GM11168 (cell line): ENCODE results near the gene KLHL18.
"Not testable (repeated sequence)": the region's sequence is repeated elsewhere in the genome, so short reads cannot be mapped to it uniquely, and the experiment has no call there.

Source experiments
- in situ Hi-C: fragments of 300-500 bp; cut with MboI; formaldehyde crosslinking; loops from one replicate; pipeline ENCODE4 v1.12.0; 2022; ENCODE audit warnings: low sequenced_read_pairs; ENCODE audit not compliant: unreplicated experiment

KLHL18 gene

DNA sequence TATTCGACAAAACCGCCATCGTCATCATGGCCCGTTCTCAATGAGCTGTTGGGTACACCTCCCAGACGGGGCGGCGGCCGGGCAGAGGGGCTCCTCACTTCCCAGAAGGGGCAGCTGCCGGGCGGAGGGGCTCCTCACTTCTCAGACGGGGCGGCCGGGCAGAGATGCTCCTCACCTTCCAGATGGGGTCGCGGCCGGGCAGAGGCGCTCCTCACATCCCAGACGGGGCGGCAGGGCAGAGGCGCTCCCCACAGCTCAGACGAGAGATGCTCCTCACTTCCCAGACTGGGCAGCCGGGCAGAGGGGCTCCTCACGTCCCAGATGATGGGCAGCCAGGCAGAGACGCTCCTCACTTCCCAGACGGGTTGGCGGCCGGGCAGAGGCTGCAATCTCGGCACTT, 26.5 kb downstream of the KLHL18 start:
- in situ Hi-C loops: not testable (repeated sequence)

GRCh38 chr3:47310391-47310790, 27.6 kb downstream of the KLHL18 start:
- in situ Hi-C loops: no loop called here

DNA sequence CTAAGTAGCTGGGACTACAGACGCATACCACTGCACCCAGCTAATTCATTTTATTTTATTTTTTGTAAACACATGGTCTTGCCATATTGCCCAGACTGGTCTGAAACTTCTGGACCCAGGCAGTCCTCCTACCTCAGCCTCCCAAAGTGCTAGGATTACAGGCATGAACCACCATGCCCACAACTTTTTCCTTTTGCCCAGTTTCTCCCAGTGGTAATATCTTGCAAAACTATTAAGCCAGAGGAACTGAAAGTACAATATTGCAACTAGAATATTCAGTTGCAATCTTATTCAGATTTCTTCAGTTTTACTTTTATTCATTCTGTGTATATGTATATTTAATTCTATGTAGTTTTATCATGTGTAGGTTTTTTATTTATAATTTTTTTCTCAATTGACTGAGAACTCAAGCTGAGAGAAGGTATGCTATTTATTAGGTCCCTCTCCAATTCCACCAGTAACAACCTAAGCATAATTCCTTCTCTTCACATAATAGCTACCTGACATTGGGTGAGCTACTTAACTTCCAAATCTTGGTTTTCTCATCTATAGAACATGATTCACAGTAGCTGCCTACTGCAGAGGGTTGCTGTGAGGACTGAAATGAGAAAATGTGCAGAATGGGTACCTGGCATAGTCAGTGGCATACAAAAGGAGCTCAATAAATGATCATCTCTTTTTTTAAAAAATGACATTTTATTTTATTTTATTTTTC, 30.8 kb downstream of the KLHL18 start:
- in situ Hi-C loops: no loop called here

- in situ Hi-C loops: no loop called here
Observed at GRCh38 chr3:47314056-47314764, 31.5 kb downstream of the KLHL18 start.

DNA sequence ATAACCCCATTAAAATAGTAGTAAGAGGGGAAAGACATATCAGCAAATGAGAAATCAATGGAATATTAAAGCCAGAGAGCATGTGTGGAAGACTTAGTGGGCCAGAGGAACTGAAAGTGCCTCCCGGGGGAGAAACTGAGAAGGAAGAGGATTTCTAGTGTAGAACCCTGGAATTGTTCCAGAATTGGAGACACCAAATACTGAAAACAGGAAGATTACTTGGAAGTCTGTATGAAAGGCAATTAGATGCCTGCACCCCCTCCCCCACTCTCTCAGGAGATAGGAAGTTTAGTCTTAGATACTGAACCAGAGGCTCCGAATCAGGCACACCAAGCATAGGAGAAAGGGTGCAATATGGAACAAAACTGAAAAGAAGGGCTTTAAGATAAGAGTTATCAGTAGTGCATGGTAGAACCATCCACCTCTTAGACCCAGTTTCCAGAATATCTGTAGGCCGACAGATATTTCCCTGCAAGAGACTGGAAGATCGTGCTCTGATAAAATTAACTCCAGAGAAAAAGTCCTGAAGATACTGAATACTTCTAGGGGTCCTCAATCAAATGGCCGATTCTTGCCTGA, 32.4 kb downstream of the KLHL18 start:
- in situ Hi-C loops: no loop called here

DNA sequence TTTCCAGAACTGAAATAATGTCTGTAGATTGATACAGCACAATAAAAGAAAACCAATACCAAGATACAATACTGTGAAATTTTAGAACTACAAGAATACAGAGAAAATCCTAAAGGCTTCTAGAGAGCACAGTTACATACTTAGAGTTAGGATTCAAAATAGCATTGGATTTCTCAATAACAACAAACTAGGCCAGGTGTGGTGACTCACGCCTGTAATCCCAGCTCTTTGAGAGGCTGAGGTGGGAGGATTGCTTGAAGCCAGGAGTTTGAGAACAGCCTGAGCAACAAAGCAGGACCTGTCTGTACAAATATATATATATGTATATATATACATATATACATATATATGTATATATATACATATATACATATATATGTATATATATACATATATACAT, 33.4 kb downstream of the KLHL18 start:
- in situ Hi-C loops: not testable (repeated sequence)

DNA sequence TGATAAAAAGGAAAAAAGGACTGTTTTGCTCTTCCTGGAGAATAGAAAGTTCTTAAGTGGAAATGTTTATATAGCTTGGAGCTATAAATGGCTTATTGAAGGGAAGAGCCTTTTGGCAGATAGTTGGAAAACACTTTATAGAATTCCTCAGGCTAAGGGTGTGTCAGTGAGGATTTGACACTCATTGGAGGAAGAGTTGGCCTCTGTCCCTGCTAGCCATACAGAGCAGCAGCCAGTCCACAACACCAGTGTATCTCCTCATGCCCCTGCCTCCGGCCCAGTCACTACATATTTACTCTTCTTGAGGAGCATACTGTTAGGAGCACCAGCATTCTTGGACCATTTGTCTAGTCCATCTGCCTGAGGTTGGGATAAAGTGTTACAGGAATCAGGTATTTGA, 36.2 kb downstream of the KLHL18 start:
- in situ Hi-C loops: no loop called here

DNA sequence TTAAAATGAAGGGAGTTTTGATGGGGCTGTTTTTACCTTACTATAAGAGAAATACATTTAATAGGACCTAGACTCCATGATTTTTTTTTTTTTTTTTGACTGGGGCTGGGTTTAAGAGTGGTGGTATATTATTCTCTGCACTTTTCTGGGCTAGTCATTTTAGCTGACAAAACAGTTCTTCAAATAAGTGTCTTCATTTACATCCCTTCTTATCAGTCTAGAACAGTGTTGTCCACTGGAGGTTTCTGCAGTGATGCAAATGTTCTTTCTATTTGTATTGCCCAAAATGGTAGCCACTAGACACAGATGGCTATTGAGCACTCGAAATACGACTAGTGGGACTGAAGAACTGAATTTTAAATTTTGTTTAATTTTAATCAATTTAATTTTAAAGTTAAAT, 37.2 kb downstream of the KLHL18 start:
- in situ Hi-C loops: no loop called here

- in situ Hi-C loops: no loop called here
Observed at GRCh38 chr3:47323431-47324277, 40.9 kb downstream of the KLHL18 start.

DNA sequence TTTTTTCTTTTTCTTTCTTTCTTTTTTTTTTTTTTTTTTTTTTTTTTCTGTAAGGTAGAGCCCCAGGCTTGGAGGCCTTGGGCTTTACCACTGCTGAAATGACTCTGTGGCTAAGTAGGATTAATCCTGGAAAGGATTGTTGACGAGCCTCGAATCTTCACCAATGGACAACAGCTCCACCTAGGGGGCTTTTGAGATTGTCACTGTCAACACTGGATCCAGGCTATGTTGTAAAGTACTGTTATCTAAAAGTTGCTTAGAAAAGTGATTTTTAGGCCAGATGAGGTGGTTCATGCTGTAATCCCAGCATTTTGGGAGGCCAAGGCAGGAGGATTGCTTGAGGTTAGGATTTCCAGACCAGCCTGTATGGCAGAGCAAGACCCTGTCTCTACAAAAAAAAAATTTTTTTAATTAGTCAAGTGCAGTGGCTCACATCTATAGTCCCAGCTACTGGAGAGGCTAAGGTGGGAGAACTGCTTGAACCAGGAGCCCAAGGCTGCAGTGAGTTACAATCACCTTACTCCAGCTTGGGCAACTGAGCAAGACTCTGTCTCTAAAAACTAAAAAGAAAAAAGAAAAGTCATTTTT, 41.6 kb downstream of the KLHL18 start:
- in situ Hi-C loops: no loop called here

DNA sequence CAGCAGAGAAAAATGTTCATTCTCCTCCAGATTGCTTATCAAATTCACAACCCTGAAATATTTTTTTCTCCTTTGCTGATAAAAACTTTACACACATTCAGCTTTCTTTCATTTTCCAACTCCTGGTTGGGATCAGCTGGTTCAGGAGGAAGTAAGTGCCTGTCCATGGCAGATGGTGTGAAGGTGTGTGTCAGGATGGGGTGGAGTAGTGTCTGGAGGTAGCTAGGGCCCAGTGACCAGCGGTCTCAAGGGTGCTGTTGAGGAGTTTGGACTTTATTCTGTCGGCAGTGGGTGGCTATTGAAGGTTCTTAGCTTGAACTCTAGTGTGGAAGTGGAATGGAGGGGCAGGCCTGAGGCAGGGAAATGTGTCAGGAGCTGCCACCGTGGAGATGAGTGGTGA, 51.2 kb downstream of the KLHL18 start:
- in situ Hi-C loops: no loop called here

- in situ Hi-C loops: no loop called here
Observed at GRCh38 chr3:47337656-47338055, 54.9 kb downstream of the KLHL18 start.

DNA sequence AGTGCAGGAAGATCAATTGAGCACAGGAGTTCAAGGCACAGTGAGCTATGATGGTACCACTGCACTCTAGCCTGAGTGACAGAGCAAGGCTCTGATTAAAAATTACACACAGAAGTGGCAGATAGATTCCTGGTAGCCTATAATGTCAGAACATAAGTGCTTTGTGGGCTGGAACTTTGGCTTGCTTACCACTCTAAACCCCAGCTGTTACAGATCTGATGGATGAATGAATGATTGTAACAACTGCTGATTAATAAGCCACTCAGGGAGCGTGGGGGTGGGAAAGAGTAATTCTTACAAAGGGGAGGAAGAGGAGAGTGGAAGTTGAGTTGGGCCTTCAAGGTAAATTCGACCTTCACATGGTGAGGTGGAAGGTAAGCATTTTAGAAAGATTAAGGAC, 57.2 kb downstream of the KLHL18 start:
- in situ Hi-C loops: no loop called here

- in situ Hi-C loops: no loop called here
Observed at GRCh38 chr3:47340866-47341265, 58.1 kb downstream of the KLHL18 start.

DNA sequence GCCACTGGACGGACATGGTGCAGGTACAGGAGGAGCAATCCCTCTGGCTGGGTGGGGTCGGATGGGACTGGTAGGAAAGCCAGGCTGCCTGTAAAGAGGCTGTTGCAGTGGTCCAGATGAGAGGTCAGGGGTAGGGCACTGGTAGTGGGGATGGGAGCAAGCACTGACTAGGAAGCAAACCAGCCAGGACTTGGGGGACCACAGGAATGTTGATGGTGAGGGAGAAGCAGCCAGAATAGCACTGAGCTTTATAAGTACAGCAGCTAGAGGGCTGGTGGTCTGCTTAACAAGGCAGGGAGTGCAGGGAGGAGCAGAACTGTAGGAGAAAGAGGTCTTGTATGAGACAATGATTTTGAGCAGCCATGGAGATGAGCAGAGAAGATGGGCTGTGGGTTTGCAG, 59.4 kb downstream of the KLHL18 start:
- in situ Hi-C loops: no loop called here

DNA sequence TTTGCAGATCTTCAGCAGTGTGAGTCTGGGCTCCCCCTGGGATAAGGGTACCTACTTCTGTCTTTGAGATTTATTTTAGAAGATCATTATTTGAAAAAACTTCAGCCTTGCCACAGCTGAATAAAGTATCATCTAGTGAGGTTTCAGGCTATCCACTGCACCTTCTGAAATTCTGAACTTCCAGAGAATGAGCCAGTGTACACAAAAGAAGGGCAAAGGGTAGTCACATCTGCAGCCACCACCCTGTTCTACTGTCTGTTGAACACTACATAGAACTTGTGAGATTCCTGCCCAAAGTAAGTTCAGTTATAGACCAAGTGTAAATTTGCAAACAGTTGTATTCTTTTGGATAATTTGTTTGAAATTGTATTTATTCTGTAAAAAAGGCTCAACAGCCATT, 60.1 kb downstream of the KLHL18 start:
- in situ Hi-C loops: no loop called here

DNA sequence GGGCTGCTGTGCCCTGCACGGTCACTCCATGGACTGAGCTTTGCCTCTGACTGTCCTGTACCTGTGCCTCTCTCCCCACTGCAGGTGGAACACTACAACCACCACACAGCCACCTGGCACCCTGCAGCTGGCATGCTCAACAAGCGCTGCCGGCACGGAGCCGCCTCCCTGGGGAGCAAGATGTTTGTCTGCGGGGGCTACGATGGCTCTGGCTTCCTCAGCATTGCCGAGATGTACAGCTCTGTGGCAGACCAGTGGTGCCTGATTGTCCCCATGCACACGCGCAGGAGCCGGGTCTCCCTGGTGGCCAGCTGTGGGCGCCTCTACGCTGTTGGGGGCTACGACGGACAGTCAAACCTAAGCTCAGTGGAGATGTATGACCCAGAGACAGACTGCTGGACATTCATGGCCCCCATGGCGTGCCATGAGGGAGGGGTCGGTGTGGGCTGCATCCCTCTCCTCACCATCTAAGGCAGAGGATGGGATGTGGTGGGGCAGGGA, 60.8 kb downstream of the KLHL18 start:
- in situ Hi-C loops: no loop called here

DNA sequence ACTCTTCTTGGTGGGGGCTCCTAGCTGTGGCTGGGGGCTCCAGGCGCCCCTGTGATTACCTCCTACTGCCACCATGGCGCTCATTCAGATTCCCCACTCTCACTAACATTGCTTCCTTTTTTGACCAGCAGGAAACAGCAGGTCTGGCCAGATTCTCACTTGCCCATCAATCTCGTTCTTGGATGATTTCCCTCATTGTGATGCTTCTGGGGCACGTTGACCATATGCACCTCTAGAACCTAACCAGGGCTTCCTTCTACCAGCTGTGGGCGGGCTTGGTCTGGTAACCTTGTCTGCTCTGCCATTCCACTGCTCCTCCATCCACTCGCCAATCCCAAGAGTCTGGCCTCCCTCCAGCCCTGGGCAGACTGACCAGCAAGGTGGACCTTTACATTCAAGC, 62.2 kb downstream of the KLHL18 start:
- in situ Hi-C loops: no loop called here

GRCh38 chr3:47347217-47347801, 64.6 kb downstream of the KLHL18 start:
- in situ Hi-C loops: no loop called here
